GM21447 (cell line): ENCODE data around the gene NAV3.
A peak's percentile ranks its signal among the peaks of the same experiment; 100 is the strongest.

Source experiments
- ATAC-seq: cut with Tn5 transposase; IDR thresholded peaks from one replicate; pipeline ENCODE4 v1.9.1; 2021; ENCODE audit not compliant: unreplicated experiment

NAV3 gene

DNA sequence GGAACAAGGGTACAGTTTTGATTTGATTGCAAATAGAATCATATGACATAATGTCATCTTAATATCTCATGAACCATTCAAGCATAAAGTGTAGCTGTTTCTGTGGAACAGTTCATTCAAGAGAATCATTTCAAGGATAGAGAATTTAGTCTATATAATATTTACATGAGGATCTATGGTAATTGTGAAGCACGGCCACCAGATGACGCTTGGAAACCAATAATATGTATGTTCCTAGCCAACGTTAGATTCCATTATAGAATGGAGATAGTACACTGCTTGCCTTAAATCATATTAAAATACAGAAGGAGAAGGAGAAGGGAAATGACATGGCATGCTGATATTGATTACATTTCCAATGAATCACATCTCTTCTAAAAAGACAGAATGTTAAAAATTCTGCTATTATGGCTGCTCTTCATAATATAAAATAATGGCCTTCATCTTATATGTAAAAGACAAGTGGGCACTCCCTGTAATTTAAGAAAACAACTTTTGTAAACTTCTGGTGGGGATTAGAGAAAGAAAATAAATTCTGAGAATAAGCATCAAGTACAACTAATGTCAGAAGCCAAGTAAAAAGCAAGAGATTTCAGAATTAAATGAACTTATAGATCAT, 351.0 kb downstream of the NAV3 start:
- ATAC-seq = no peak

DNA sequence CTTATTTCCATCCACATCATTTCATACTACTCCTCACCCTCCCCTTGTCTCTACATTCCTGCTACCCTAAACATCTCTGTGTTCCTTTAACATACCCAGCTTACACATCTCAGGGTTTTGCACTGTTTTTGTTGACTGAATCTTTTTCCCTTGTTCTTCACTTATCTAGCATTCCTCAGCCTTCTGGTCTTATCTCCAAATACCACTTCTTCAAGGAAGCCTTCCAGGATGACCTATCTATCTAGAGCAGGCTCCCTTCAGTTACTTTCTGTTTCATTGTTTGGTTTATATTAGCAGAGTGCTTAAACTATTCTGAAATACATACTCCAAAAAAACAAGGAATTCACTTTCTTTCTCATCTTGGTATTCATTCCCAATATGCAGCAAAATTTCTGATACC, 353.1 kb downstream of the NAV3 start:
- ATAC-seq = no peak

DNA sequence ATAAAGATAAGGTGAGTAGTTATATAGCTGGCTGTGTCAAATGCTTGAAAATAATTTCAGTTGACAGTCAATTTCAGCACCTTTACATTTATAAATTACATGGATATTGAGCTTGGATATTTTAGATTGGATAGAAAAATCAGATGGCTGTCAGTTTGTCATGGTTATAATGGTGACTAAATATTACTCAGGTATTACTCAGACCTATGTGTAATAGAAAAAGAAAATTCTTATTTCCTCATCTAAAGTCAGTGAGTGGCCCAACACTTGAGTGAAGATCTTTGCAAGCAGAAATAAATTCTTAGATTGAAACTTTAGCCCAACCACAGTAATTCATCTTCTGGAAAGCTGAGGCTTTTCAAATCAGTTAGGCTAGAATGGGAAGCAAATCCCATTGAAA, 354.4 kb downstream of the NAV3 start:
- ATAC-seq = no peak

DNA sequence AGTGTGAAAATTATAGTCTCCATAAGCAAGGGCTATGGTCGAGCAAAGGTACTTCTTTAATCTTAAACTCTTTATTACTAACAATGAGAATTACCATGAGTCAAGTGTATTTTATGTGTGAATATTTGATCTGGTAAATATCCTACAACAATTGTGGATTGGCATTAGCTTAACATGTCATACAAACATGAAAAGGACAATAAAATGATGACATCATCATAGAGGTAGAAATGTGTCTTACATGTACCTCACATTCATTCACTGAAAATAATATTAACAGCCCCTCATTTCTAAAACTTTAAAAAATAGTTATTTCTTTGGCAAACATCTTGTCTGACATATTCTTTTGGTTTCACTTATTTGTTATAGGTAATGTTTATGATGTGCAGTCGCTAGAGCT, 355.0 kb downstream of the NAV3 start:
- no peak for ATAC-seq

GRCh38 chr12:78186670-78187069, 356.0 kb downstream of the NAV3 start:
- ATAC-seq = no peak

DNA sequence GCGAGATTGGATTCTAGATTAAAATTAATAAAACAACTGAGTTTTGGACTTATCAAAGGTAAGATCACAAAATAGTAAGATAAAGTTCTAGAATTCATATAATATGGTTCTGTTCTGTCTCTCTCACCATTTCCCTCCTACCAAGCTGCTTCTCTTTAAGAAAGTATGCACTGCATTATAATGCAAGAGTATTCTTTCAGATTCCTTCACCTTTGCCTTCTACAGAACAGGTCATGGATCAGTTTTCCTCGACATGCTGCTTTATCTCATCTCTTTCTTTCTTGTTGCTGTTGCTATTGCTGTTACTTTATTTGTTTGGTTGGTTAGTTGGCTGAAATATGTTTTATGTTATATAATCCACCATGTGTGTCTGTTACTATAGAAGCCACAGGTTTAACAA, 357.0 kb downstream of the NAV3 start:
- no peak for ATAC-seq

DNA sequence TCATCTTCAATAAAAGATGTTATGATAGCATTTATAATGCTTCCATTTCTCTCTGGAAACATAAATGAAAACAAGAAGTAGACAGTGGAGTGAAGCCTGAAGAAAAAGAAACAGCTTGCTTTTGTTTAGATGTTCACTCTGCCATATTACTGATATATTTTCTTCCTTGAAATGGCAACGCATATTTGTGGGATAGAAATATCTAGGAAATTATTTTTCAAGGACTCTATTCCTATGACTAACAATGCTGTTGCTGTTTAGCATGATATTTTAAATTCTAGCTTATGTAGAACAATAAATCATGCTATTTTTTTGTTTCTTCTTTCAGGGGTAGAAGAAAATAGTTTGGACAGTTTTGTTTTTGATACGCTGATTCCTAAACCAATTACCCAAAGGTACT, 359.0 kb downstream of the NAV3 start:
- no peak for ATAC-seq

DNA sequence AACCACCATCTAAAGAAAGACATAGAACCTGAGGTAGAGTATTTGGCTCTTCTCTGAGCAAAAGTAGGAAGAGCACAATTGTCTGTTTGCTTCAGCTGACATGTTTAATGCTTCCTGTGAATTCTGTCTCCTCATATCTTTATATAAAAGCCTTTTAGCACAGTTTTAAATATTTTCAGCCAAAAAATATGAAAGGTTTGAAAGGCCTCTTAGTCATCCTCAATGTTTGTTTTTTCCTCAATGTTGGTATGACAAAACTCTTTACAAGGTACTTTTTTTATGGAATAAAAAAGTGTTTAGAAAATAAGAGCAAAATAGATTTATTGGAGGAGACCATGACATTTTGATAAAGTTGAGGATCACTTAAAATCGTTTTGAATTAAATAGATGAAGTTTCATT, 360.9 kb downstream of the NAV3 start:
- ATAC-seq = no peak

- no peak for ATAC-seq
These were observed 362.3 kb downstream of the NAV3 start for GRCh38 chr12:78192979-78193378.

DNA sequence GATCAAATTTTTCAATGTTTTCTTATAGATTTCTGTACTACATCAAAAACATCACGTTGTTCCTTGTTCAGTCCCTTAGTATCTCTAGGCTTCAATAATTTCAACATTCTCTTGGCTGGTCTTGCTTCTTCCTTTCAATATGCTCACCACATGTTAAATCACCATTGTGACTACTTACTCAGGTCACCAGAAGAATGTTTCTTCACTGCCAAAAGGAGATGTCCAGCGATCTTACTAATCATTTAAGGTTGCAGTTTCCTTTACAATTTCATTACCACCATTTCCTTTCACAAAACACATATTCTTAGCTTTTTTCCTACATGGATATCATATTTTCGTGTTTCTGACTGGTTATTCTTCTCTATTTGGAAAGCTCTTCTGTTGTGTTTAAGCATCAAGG, 363.8 kb downstream of the NAV3 start:
- no peak for ATAC-seq

DNA sequence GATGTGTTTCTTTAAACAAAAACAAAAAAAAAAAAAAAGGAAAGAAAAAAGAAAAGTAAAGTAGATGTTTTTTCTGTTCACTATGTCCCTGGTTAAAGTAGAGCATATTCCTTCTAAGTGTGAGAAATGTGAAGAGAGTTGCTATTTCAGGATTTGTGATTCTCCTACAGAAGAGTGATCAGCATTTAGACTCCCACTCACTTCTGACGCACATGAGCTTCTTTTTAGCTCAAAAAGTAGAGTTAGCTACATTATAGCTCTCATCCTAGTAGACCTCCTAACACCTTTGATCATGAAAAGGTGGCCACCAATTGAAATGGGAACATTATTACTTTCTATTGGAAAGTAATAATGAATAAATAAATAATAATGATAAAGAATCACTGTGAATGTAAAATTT, 368.2 kb downstream of the NAV3 start:
- ATAC-seq = no peak

- ATAC-seq = no peak
These were observed 369.2 kb downstream of the NAV3 start for GRCh38 chr12:78199926-78200325.

DNA sequence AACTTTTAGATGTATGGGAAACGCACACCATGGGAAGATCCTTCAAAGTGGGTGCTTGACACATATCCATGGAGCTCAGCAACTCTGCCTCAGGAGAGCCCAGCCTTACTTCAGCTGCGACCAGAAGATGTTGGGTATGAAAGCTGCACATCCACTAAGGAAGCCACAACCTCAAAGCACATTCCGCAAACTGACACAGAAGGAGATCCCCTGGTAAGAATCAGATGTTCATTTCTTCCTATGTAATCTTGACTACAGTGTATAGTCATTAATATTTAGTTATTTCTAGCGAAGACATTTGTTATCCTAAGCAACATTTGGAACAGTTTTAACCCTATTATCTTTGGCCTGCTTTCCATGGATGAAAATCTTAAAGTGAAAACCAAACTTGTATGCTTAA, 374.2 kb downstream of the NAV3 start:
- no peak for ATAC-seq

DNA sequence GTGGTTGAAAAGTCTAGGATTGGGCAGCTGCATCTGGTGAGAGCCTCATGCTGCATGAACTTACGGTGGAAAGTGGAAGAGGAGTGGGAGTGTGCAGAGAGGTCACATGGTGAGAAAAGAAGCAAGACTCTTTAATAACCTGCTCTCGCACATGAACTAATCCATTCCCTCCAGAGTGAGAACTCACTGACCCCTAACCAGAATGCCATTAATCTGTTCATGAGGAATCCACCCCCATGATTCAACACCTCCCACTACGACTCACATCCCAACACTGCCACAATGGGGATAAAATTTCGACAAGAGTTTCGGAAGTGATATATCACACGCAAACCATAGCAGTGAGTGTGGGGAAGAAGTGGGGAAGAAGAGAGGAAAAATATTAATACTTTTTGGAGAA, 377.4 kb downstream of the NAV3 start:
- ATAC-seq = no peak

DNA sequence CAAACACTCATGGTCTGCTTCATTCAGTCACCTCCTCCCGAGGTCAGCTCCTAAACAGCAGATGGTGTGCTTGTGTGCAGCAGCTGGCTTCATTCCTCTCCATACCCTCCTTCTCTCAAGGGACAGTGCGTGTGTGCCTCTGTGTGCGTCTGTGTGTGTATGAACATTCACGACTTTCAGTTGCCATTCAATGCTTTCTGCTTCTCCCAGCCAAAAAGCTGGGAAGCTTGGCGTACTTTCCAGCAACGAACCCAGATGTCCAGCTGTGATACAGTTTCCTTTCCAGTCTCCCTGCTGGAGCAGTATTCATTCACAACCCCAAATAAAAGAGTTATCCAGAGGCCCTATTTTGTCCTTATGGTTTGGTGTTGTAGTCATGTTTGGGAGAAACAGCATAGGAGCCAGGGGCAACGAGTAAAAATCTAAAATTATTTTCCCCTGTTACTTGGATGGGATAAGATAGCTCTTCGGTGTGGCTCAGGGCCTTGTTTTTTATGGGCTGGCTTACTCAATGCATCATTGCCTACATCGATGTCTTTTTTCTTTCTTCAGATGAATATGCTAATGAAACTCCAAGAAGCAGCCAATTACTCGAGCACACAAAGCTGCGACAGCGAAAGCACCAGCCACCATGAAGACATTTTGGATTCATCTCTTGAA, 379.3 kb downstream of the NAV3 start:
- no peak for ATAC-seq

GRCh38 chr12:78210506-78210860, 379.8 kb downstream of the NAV3 start:
- ATAC-seq = no peak

DNA sequence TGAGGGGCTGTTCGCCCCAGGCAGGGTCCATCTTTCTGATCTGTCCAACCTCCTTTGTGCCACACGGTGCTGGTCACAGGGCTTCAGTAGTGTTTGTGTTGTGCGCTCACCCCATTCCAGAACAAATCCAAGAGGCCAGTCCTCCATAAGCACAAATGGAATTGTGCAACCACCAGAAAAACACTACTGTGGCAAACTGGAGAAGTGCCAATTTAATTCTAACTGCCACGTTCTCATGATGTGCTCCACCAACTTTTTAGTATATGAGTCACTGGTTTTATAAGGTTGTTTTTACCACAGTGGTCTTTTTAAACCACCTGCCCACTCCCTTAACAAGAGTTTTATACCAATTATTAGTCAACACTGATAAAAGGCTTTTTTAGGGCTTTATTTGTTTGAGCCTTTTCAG, 380.2 kb downstream of the NAV3 start:
- ATAC-seq = no peak

GRCh38 chr12:78220811-78221210, 390.1 kb downstream of the NAV3 start:
- ATAC-seq = no peak

DNA sequence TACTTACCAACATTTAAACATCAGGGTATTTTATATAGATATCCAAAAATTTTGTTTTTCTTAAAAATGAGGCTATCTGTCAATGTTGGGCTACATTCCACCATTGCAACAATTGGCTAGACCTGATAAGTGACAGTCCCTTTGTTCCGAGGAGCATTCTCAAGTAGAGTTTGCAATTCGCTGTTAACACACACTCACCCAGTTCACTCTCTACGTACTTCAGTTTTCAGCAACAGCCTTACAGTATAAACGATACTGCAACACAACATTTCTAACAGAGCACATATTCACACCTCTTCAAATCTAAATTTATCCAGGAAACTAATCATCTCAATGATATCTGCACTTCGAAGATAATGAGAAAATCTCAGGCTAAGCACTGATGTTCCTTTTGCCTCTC, 393.5 kb downstream of the NAV3 start:
- ATAC-seq = no peak

GRCh38 chr12:78226763-78227162, 396.1 kb downstream of the NAV3 start:
- no peak for ATAC-seq

- ATAC-seq = peak; percentile 94
These were observed 399.0 kb downstream of the NAV3 start for GRCh38 chr12:78229591-78230101.

GRCh38 chr12:78232756-78233155, 402.1 kb downstream of the NAV3 start:
- ATAC-seq = no peak

- no peak for ATAC-seq
These were observed 405.6 kb downstream of the NAV3 start for GRCh38 chr12:78236264-78236663.
